ENCODE results near the gene DBNL.

- TF ChIP-seq EP300 (conservative IDR thresholded peaks at IDR 0.05; ENCODE audit: poor library complexity, severe bottlenecking) (no peak), EZH2 (IDR thresholded peaks at IDR 0.05; ENCODE audit: borderline replicate concordance, insufficient read depth, low read length, poor library complexity, severe bottlenecking) (no peak), CTCF (IDR thresholded peaks at IDR 0.05; ENCODE audit: poor library complexity, severe bottlenecking) (no peak), SMC3 (conservative IDR thresholded peaks at IDR 0.05; ENCODE audit: poor library complexity) (no peak)
These were observed 31.8 kb downstream of the DBNL start for GRCh38 chr7:44076101-44076895.

Data from neural cell (in vitro differentiated cells).